ENCODE data around the gene FBXO45.
A peak's percentile ranks its signal among the peaks of the same experiment; 100 is the strongest.
"Not testable (repeated sequence)": the region's sequence is repeated elsewhere in the genome, so short reads cannot be mapped to it uniquely, and the experiment has no call there.

Gene FBXO45

GRCh38 chr3:196557236-196557635, 11.2 kb upstream of the FBXO45 start:
- DNase-seq (ENCODE audit: low read depth in 2 of 2): no peak

GRCh38 chr3:196558476-196558875, 10.0 kb upstream of the FBXO45 start:
- DNase-seq (ENCODE audit: low read depth in 2 of 2): no peak

- no peak for DNase-seq (ENCODE audit: low read depth in 2 of 2)
Measured at GRCh38 chr3:196559826-196560225, 8.6 kb upstream of the FBXO45 start.

- DNase-seq (ENCODE audit: low read depth in 2 of 2): no peak
Measured at GRCh38 chr3:196563721-196564225, 4.7 kb upstream of the FBXO45 start.

- peak; percentile 27 to 36 for DNase-seq (ENCODE audit: low read depth in 2 of 2)
Measured at GRCh38 chr3:196569003-196569516, 600 bp downstream of the FBXO45 start.

GRCh38 chr3:196570332-196570731, 1.9 kb downstream of the FBXO45 start:
- DNase-seq (ENCODE audit: low read depth in 2 of 2): not testable (repeated sequence)

GRCh38 chr3:196572389-196572788, 3.9 kb downstream of the FBXO45 start:
- DNase-seq (ENCODE audit: low read depth in 2 of 2): no peak

GRCh38 chr3:196585044-196585757, 16.7 kb downstream of the FBXO45 start:
- DNase-seq (ENCODE audit: low read depth in 2 of 2): no peak

GRCh38 chr3:196590279-196590678, 21.8 kb downstream of the FBXO45 start:
- no peak for DNase-seq (ENCODE audit: low read depth in 2 of 2)

GRCh38 chr3:196596355-196596754, 27.9 kb downstream of the FBXO45 start:
- DNase-seq (ENCODE audit: low read depth in 2 of 2): no peak

GRCh38 chr3:196597971-196598733, 29.7 kb downstream of the FBXO45 start:
- peak in 1 of 2 donors; percentile 21 for DNase-seq (ENCODE audit: low read depth in 2 of 2)

GRCh38 chr3:196599734-196600128, 31.3 kb downstream of the FBXO45 start:
- DNase-seq (ENCODE audit: low read depth in 2 of 2): no peak

- DNase-seq (ENCODE audit: low read depth in 2 of 2): no peak
Measured at GRCh38 chr3:196600359-196600758, 31.9 kb downstream of the FBXO45 start.

GRCh38 chr3:196602673-196603072, 34.2 kb downstream of the FBXO45 start:
- DNase-seq (ENCODE audit: low read depth in 2 of 2): no peak

GRCh38 chr3:196603683-196604082, 35.2 kb downstream of the FBXO45 start:
- no peak for DNase-seq (ENCODE audit: low read depth in 2 of 2)

GRCh38 chr3:196604548-196604947, 36.1 kb downstream of the FBXO45 start:
- DNase-seq (ENCODE audit: low read depth in 2 of 2): peak in 1 of 2 donors; percentile 38

GRCh38 chr3:196608693-196609092, 40.2 kb downstream of the FBXO45 start:
- DNase-seq (ENCODE audit: low read depth in 2 of 2): no peak

- DNase-seq (ENCODE audit: low read depth in 2 of 2): peak; percentile 83 to 91
Measured at GRCh38 chr3:196609343-196609775, 40.9 kb downstream of the FBXO45 start.

- DNase-seq (ENCODE audit: low read depth in 2 of 2): no peak
Measured at GRCh38 chr3:196609805-196610515, 41.5 kb downstream of the FBXO45 start.

GRCh38 chr3:196611761-196612483, 43.5 kb downstream of the FBXO45 start:
- no peak for DNase-seq (ENCODE audit: low read depth in 2 of 2)

- not testable (repeated sequence) for DNase-seq (ENCODE audit: low read depth in 2 of 2)
Measured at GRCh38 chr3:196615234-196615633, 46.8 kb downstream of the FBXO45 start.
